Transverse colon (tissue), 4 donors: ENCODE results near the gene CLUH. TPM values are rescaled to one million over a fixed set of nuclear protein-coding genes. Genes with fewer than 3 reads are reported as not detected.

Source experiments
- DNase-seq: peaks from one replicate; pipeline ENCODE4 v3.0.0-alpha.2; 2019
- H3K27ac ChIP-seq, 4 donors: fragments of 200-600 bp; sonication (generic); 2 replicates each; pipeline ENCODE4 v1.5.1; 2016 to 2018; ENCODE audit warnings: inconsistent platforms in 4 of 4
- H3K27me3 ChIP-seq: fragments of 200-600 bp; sonication (generic); 2 replicates; pipeline ENCODE4 v1.5.1; 2017; ENCODE audit warnings: inconsistent platforms
- H3K36me3 ChIP-seq, 4 donors: fragments of 200-600 bp; sonication (generic); 2 replicates each; pipeline ENCODE4 v1.5.1; 2017 to 2019; ENCODE audit warnings: inconsistent platforms in 4 of 4
- H3K4me1 ChIP-seq, 4 donors: fragments of 200-600 bp; sonication (generic); 2 replicates each; pipeline ENCODE4 v1.5.1; 2017 to 2020; ENCODE audit warnings: inconsistent platforms in 4 of 4
- H3K4me3 ChIP-seq, 4 donors: fragments of 200-600 bp; sonication (generic); 1 replicate in 1 of 4; 2 replicates in 3 of 4; pipeline versions ENCODE4 v1.5.1 to v1.6.1; 2017 to 2019; ENCODE audit warnings: inconsistent platforms in 4 of 4
- H3K9me3 ChIP-seq, 2 donors: fragments of 200-600 bp; sonication (generic); 2 replicates each; pipeline ENCODE4 v1.5.1; 2017 to 2019; ENCODE audit warnings: inconsistent platforms in 2 of 2
- CTCF ChIP-seq, 5 experiments: fragments of 200-600 bp in 3 of 5; fragments of 450-650 bp in 2 of 5; sonication (generic) in 3 of 5; IDR thresholded peaks; 1 replicate in 2 of 5; 2 replicates in 3 of 5; pipeline ENCODE4 v1.5.1; 2016 to 2017; ENCODE audit warnings: antibody characterized with exemption in 5 of 5, inconsistent platforms in 3 of 5, mild to moderate bottlenecking in 2 of 5, moderate library complexity in 1 of 5
- EP300 ChIP-seq: sonication (generic); formaldehyde crosslinking; IDR thresholded peaks from one replicate; pipeline ENCODE4 v1.6.1; 2017; ENCODE audit warnings: antibody characterized with exemption, low read depth
- POLR2A ChIP-seq: fragments of 450-650 bp; IDR thresholded peaks from one replicate; pipeline ENCODE4 v1.6.1; 2016; ENCODE audit warnings: antibody characterized with exemption, mild to moderate bottlenecking, moderate library complexity
- POLR2AphosphoS5 ChIP-seq, 3 donors: sonication (generic); formaldehyde crosslinking; IDR thresholded peaks; one replicate each; pipeline ENCODE4 v1.6.1; 2016; ENCODE audit warnings: antibody characterized with exemption in 3 of 3
- WGBS, 2 donors: methylation state at CpG; one replicate each; pipeline ENCODE4 v1.1.5; 2018; ENCODE audit warnings: low coverage in 1 of 2; 5-methylcytosine and 5-hydroxymethylcytosine counted together
- in situ Hi-C, 4 donors: fragments of 200-750 bp; cut with MboI; loops; one replicate each; pipeline versions ENCODE4 v1.15.0 to v1.15.1; 2017; ENCODE audit warnings: low sequenced_read_pairs in 3 of 4, low pct_ligation_motif_present in 1 of 4, low pct_unique_long_range_greater_than_20kb in 1 of 4
- intact Hi-C: fragments of 100-400 bp; cut with DNase I; formaldehyde crosslinking; loops from one replicate; pipeline ENCODE4 v1.15.1; 2023; ENCODE audit warnings: low total_unique reads
- total RNA-seq, 4 donors: library from RNA; depleted of rRNA; stranded (reverse); fragments of >200 nt; gene quantifications; one replicate each; pipeline ENCODE4 v1.1.0, GENCODE V29; 2016

Gene CLUH
- total RNA-seq, 4 donors from 2014 or later: 127 to 1,072 (median 208) TPM

- intact Hi-C loops: no loop called here
- WGBS, 2 donors: 86% methylated on average over 10 of the region's 10 CpGs; no CpG with 5 or more reads in 1 of the 2 donors
- H3K9me3 ChIP-seq: no peaks in the 10 kb centered on the region
- no peak for DNase-seq
- H3K36me3 ChIP-seq: no peaks in the 10 kb centered on the region
- no peak overlapping the region for H3K27ac ChIP-seq
- H3K4me3 ChIP-seq: no peak overlapping the region
- TF ChIP-seq CTCF (IDR thresholded peaks at IDR 0.05): no peak
- no peak for TF ChIP-seq EP300
- TF ChIP-seq POLR2AphosphoS5 (IDR thresholded peaks at IDR 0.05): no peak
- no peak for TF ChIP-seq POLR2A
- in situ Hi-C loops: no loop called here
- H3K27me3 ChIP-seq: peaks cover 27% of the 10 kb centered on the region
- no peaks in the 10 kb centered on the region for H3K4me1 ChIP-seq
These were observed 20.2 kb upstream of the CLUH start for GRCh38 chr17:2731807-2732206.

DNA sequence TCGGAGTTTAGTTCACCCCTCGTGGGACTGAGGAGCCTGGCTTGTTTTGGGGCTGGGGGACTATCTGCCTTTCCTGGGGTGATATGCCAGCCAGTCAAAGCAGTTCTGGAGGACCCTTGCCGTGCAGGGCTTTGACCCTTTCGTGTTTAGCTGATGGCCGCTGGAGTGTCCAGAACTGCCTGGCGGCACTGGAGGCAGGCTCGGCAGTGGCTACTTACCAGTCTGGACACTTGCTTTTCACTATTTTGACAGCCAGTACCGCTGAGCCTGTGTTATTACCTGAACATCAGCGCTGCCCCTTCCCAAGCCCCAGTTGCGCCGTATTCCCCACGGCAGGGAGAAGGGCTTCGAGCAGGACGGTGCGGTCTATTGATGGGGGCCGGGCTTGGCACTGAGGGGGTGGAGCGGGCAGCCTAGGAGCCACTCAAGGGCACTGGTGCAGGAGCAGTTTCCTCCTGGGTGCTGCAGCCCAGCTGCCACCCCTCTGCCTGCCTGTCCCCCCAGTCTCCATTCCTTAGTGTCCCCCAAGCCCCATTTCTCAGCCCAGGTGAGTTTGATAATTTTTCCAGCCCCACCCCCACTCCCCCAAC lies 19.3 kb upstream of the CLUH start:
- DNase-seq: no peak
- no peak overlapping the region for H3K4me3 ChIP-seq
- H3K27ac ChIP-seq: no peak overlapping the region
- no peaks in the 10 kb centered on the region for H3K4me1 ChIP-seq
- no peaks in the 10 kb centered on the region for H3K9me3 ChIP-seq
- no peaks in the 10 kb centered on the region for H3K36me3 ChIP-seq
- in situ Hi-C loops: no loop called here
- WGBS, 2 donors: 85 to 89% methylated on average over 4 to 16 of the region's 17 CpGs
- intact Hi-C loops: no loop called here
- peaks cover 35% of the 10 kb centered on the region for H3K27me3 ChIP-seq
- TF ChIP-seq CTCF (IDR thresholded peaks at IDR 0.05) (no peak), EP300 (no peak), POLR2AphosphoS5 (IDR thresholded peaks at IDR 0.05) (no peak), POLR2A (no peak)

- TF ChIP-seq CTCF (IDR thresholded peaks at IDR 0.05) (peak in 2 of 5 experiments; percentile 7 to 28), EP300 (no peak), POLR2AphosphoS5 (IDR thresholded peaks at IDR 0.05) (peak in 2 of 3 donors; percentile 16 to 38)
- peaks cover 0 to 18% (median 10%) of the 10 kb centered on the region in 4 donors for H3K4me1 ChIP-seq
- in situ Hi-C loops: no loop called here
- H3K4me3 ChIP-seq: peak overlapping the region in 3 of 4 donors; percentile 29 to 39 (median 38)
- peak; percentile 66 for DNase-seq
- peaks cover 43% of the 10 kb centered on the region for H3K27me3 ChIP-seq
- intact Hi-C loops: no loop called here
- peak overlapping the region; percentile 51 to 83 (median 76) for H3K27ac ChIP-seq
- 14% methylated on average over 7 of the region's 40 CpGs; no CpG with 5 or more reads in 1 of the 2 donors for WGBS, 2 donors
- H3K9me3 ChIP-seq: no peaks in the 10 kb centered on the region
- H3K36me3 ChIP-seq: no peaks in the 10 kb centered on the region
These were observed 13.2 kb upstream of the CLUH start for GRCh38 chr17:2724784-2725164.

GRCh38 chr17:2723997-2724783 lies 12.6 kb upstream of the CLUH start:
- H3K27me3 ChIP-seq: peaks cover 43% of the 10 kb centered on the region
- peak; percentile 79 for DNase-seq
- H3K36me3 ChIP-seq: no peaks in the 10 kb centered on the region
- peak overlapping the region in 3 of 4 donors; percentile 29 to 39 (median 38) for H3K4me3 ChIP-seq
- TF ChIP-seq POLR2AphosphoS5 (IDR thresholded peaks at IDR 0.05) (no peak), CTCF (IDR thresholded peaks at IDR 0.05) (no peak), EP300 (no peak), POLR2A (no peak)
- H3K4me1 ChIP-seq: peaks cover 0 to 18% (median 10%) of the 10 kb centered on the region in 4 donors
- intact Hi-C loops: no loop called here
- peak overlapping the region; percentile 72 to 83 (median 82) for H3K27ac ChIP-seq
- no peaks in the 10 kb centered on the region for H3K9me3 ChIP-seq
- 16% methylated on average over 53 of the region's 98 CpGs; no CpG with 5 or more reads in 1 of the 2 donors for WGBS, 2 donors
- in situ Hi-C loops: no loop called here
